DND-41 (cell line): ENCODE data around the gene HNRNPA1L2.
"Not testable (repeated sequence)": the region's sequence is repeated elsewhere in the genome, so short reads cannot be mapped to it uniquely, and the experiment has no call there.

Experiments
- ATAC-seq: fragments of 200-7000 bp; cut with Tn5 transposase; 3 replicates; pipeline ENCODE4 v1.9.1; 2021; ENCODE audit warnings: low read depth; ENCODE audit not compliant: insufficient read depth
- DNase-seq: peaks from one replicate; pipeline ENCODE4 v3.0.0-alpha.2; 2020
- H2AFZ ChIP-seq: 2 replicates; pipeline ENCODE4 v1.6.0; 2012; ENCODE audit warnings: low read depth, low read length
- H3K27ac ChIP-seq: 2 replicates; pipeline ENCODE4 v1.5.1; 2012; ENCODE audit warnings: low read length, inconsistent platforms
- H3K27me3 ChIP-seq: fragments of 200-600 bp; sonication (generic); 2 replicates; pipeline ENCODE4 v1.6.0; 2012; ENCODE audit warnings: low read length, mild to moderate bottlenecking, inconsistent platforms; ENCODE audit not compliant: insufficient read depth, poor library complexity
- H3K36me3 ChIP-seq: 2 replicates; pipeline ENCODE4 v1.5.1; 2012; ENCODE audit warnings: low read length, inconsistent platforms; ENCODE audit not compliant: insufficient read depth
- H3K4me1 ChIP-seq: 2 replicates; pipeline ENCODE4 v1.5.1; 2012; ENCODE audit warnings: mild to moderate bottlenecking, low read length; ENCODE audit not compliant: insufficient read depth
- H3K4me2 ChIP-seq: 2 replicates; pipeline ENCODE4 v1.6.0; 2012; ENCODE audit warnings: mild to moderate bottlenecking, moderate library complexity, low read length, inconsistent platforms; ENCODE audit not compliant: insufficient read depth
- H3K4me3 ChIP-seq, 2 experiments: fragments of 200-600 bp in 1 of 2; shearing (Covaris generic) in 1 of 2; 2 replicates each; pipeline ENCODE4 v1.5.1; 2012 to 2016; ENCODE audit warnings: inconsistent platforms in 2 of 2, low read length in 2 of 2, mild to moderate bottlenecking in 2 of 2, low read depth in 1 of 2, moderate library complexity in 1 of 2
- H3K79me2 ChIP-seq: 2 replicates; pipeline ENCODE4 v1.6.0; 2012; ENCODE audit warnings: low read length, inconsistent platforms; ENCODE audit not compliant: insufficient read depth
- H3K9ac ChIP-seq: 2 replicates; pipeline ENCODE4 v1.6.0; 2012; ENCODE audit warnings: low read depth, mild to moderate bottlenecking, inconsistent platforms, low read length, moderate library complexity
- H3K9me3 ChIP-seq: 2 replicates; pipeline ENCODE4 v1.5.1; 2012; ENCODE audit warnings: low read length, moderate library complexity, mild to moderate bottlenecking, inconsistent platforms; ENCODE audit not compliant: insufficient read depth, severe bottlenecking
- H4K20me1 ChIP-seq: 2 replicates; pipeline ENCODE4 v1.6.0; 2012; ENCODE audit warnings: low read length; ENCODE audit not compliant: insufficient read depth
- EZH2 ChIP-seq: IDR thresholded peaks from 3 replicates; pipeline ENCODE4 v1.6.1; 2012; ENCODE audit warnings: borderline replicate concordance, low read depth, mild to moderate bottlenecking, moderate library complexity, low read length, inconsistent platforms; ENCODE audit not compliant: severe bottlenecking
- TF ChIP-seq, protein P1 (sequence below): IDR thresholded peaks from 2 replicates; pipeline ENCODE4 v1.5.1; 2012; ENCODE audit warnings: borderline replicate concordance, low read length, moderate library complexity, mild to moderate bottlenecking; ENCODE audit not compliant: poor library complexity, severe bottlenecking; ENCODE audit errors: extremely low read depth

Gene HNRNPA1L2

DNA sequence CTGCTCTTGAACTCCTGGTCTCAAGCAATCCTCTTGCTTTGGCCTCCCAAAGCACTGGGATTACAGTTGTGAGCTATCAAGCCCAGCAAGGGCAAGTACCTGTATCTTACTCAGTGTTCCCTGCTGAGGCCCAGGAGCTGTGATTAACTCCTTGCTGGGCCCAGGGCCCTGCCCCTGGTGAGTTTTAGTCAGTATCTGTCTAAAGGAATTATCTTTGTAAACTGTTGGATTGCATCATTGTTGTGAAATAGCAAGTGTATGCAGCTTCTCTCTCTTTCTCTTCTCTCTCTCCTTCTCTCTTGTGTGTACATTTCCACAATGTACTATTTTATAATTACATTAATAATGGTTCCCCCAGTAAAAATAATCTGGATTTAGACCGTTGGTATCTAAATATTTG lies 35.4 kb upstream of the HNRNPA1L2 start:
- not testable (repeated sequence) for H3K9me3 ChIP-seq, H3K4me1 ChIP-seq, H2AFZ ChIP-seq, H3K4me3 ChIP-seq, H3K9ac ChIP-seq, H3K27ac ChIP-seq, H4K20me1 ChIP-seq, H3K4me2 ChIP-seq, DNase-seq, H3K27me3 ChIP-seq, H3K36me3 ChIP-seq, H3K79me2 ChIP-seq, ATAC-seq

DNA sequence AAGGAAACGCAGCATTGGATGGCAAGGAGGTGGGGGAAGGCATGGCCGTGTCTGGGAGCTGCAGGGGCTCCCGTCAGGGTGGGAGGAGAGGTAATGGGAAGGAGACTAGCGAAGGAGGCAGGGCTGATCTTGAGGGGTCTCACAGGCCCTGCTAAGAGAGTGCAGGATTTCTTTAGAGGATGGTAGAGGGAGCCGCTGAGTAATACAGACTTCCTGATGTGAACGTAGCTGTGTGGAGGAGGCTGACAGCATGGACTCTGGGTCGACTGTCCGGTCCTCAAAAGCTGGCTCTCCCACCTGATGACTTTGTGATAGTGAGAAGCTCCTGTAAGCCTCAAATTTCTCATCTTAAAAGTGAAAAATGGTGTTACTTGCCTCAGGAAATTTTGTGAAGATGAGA lies 34.0 kb upstream of the HNRNPA1L2 start:
- not testable (repeated sequence) for H3K9ac ChIP-seq, DNase-seq, H3K27me3 ChIP-seq, H4K20me1 ChIP-seq, H3K4me3 ChIP-seq, H3K4me2 ChIP-seq, H3K79me2 ChIP-seq, H3K27ac ChIP-seq, H3K36me3 ChIP-seq, H3K4me1 ChIP-seq, H3K9me3 ChIP-seq, H2AFZ ChIP-seq
- 0 out of 3 replicates have a peak, but pooled peaks have one; percentile 27 for ATAC-seq

- not testable (repeated sequence) for H3K9me3 ChIP-seq, H4K20me1 ChIP-seq, H3K36me3 ChIP-seq, H3K9ac ChIP-seq, H3K79me2 ChIP-seq, H3K27ac ChIP-seq, H3K4me2 ChIP-seq, H3K4me1 ChIP-seq, H2AFZ ChIP-seq, H3K27me3 ChIP-seq, H3K4me3 ChIP-seq
- DNase-seq (peak; percentile 9), ATAC-seq (peak; percentile 68; the same call in 2 of the 3 replicates)
- TF ChIP-seq, protein P1, sequence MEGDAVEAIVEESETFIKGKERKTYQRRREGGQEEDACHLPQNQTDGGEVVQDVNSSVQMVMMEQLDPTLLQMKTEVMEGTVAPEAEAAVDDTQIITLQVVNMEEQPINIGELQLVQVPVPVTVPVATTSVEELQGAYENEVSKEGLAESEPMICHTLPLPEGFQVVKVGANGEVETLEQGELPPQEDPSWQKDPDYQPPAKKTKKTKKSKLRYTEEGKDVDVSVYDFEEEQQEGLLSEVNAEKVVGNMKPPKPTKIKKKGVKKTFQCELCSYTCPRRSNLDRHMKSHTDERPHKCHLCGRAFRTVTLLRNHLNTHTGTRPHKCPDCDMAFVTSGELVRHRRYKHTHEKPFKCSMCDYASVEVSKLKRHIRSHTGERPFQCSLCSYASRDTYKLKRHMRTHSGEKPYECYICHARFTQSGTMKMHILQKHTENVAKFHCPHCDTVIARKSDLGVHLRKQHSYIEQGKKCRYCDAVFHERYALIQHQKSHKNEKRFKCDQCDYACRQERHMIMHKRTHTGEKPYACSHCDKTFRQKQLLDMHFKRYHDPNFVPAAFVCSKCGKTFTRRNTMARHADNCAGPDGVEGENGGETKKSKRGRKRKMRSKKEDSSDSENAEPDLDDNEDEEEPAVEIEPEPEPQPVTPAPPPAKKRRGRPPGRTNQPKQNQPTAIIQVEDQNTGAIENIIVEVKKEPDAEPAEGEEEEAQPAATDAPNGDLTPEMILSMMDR: peak; percentile 44
These were observed 33.1 kb upstream of the HNRNPA1L2 start for GRCh38 chr13:52609013-52609606.

DNA sequence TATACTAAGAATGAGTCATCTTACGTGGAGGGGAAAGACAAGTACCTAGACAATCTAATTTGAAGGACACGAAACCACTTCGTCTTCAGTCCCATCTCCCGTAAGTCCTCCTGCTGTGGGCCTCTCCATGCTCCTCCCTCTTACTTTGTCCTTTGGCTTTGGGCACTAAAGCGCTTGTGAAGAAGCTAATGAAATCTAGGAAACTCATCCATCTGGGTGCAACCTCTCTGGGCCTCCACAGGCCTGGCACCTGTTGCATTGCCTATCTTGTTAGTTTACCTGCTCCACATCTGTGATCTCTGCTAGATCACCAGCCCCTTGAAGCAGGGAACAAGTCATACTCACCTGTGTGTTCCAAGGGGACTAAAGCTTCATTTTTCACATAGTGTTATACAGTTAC lies 32.1 kb upstream of the HNRNPA1L2 start:
- DNase-seq, H3K79me2 ChIP-seq, H3K4me2 ChIP-seq, H3K9ac ChIP-seq, H4K20me1 ChIP-seq, H3K27ac ChIP-seq, H3K4me3 ChIP-seq, H2AFZ ChIP-seq, ATAC-seq, H3K36me3 ChIP-seq, H3K9me3 ChIP-seq, H3K4me1 ChIP-seq, H3K27me3 ChIP-seq: not testable (repeated sequence)

GRCh38 chr13:52615134-52615801 lies 27.0 kb upstream of the HNRNPA1L2 start:
- H3K36me3 ChIP-seq: no peaks in the 10 kb centered on the region
- peaks cover 38% of the 10 kb centered on the region for H3K79me2 ChIP-seq
- no peak overlapping the region for H3K4me2 ChIP-seq
- no peaks in the 10 kb centered on the region for H3K9me3 ChIP-seq
- H3K4me3 ChIP-seq: no peak overlapping the region
- no peak overlapping the region for H2AFZ ChIP-seq
- peaks cover 33% of the 10 kb centered on the region for H3K4me1 ChIP-seq
- no peak overlapping the region for H3K9ac ChIP-seq
- H3K27ac ChIP-seq: no peak overlapping the region
- H3K27me3 ChIP-seq: no peaks in the 10 kb centered on the region
- ATAC-seq (no peak), DNase-seq (no peak)
- no peak for TF ChIP-seq EZH2
- TF ChIP-seq, protein P1: no peak
- no peaks in the 10 kb centered on the region for H4K20me1 ChIP-seq
